Peyer's patch (tissue), 4 donors: ENCODE results near the gene HSD17B1. TPM values are rescaled to one million over a fixed set of nuclear protein-coding genes. Genes with fewer than 3 reads are reported as not detected.
A peak's percentile ranks its signal among the peaks of the same experiment; 100 is the strongest.
"Not testable (repeated sequence)": the region's sequence is repeated elsewhere in the genome, so short reads cannot be mapped to it uniquely, and the experiment has no call there.

Experiments
- DNase-seq, 3 donors: peaks; one replicate each; pipeline ENCODE4 v3.0.0-alpha.2; 2017 to 2019
- H3K27ac ChIP-seq, 4 donors: fragments of 200-600 bp; sonication (generic); one replicate each; pipeline ENCODE4 v1.5.1; 2016 to 2019
- H3K27me3 ChIP-seq, 2 donors: fragments of 200-600 bp; sonication (generic); one replicate each; pipeline ENCODE4 v1.5.1; 2019
- H3K36me3 ChIP-seq, 3 donors: fragments of 200-600 bp; sonication (generic); one replicate each; pipeline ENCODE4 v1.5.1; 2016 to 2019
- H3K4me1 ChIP-seq, 4 donors: fragments of 200-600 bp; sonication (generic); one replicate each; pipeline ENCODE4 v1.5.1; 2016 to 2019
- H3K4me3 ChIP-seq, 4 donors: fragments of 200-600 bp; sonication (generic); 1 replicate in 3 of 4; 2 replicates in 1 of 4; pipeline ENCODE4 v1.5.1; 2016 to 2019; ENCODE audit warnings: mild to moderate bottlenecking in 1 of 4
- H3K9me3 ChIP-seq, 4 donors: fragments of 200-600 bp; sonication (generic); one replicate each; pipeline ENCODE4 v1.5.1; 2016 to 2019; ENCODE audit warnings: mild to moderate bottlenecking in 1 of 4
- CTCF ChIP-seq, 6 experiments: fragments of 450-650 bp in 4 of 6; fragments of 200-600 bp in 2 of 6; sonication (generic) in 1 of 6; IDR thresholded peaks; one replicate each; pipeline ENCODE4 v1.5.1; 2017 to 2019; ENCODE audit warnings: antibody characterized with exemption in 6 of 6, mild to moderate bottlenecking in 3 of 6, moderate library complexity in 1 of 6
- POLR2A ChIP-seq, 2 donors: fragments of 450-650 bp; IDR thresholded peaks; one replicate each; pipeline ENCODE4 v1.5.1; 2017; ENCODE audit warnings: antibody characterized with exemption in 2 of 2, mild to moderate bottlenecking in 2 of 2, moderate library complexity in 2 of 2
- total RNA-seq, 4 donors: library from RNA; depleted of rRNA; stranded (reverse); fragments of >200 nt; gene quantifications; one replicate each; pipeline ENCODE4 v1.1.0, GENCODE V29; 2016

The HSD17B1 gene
- total RNA-seq, 4 donors from 2014 or later: 0.94 to 3.9 (median 1.7) TPM; not detected in 1

GRCh38 chr17:42541041-42541833, 11.5 kb upstream of the HSD17B1 start:
- Histone ChIP-seq H3K9me3 (no peaks in the 10 kb centered on the region), H3K27ac (peak overlapping the region in 3 of 4 donors; percentile 59 to 80 (median 79)), H3K4me1 (peaks cover 0 to 30% (median 7%) of the 10 kb centered on the region in 4 donors), H3K4me3 (no peak overlapping the region), H3K36me3 (peaks cover 0 to 40% (median 0%) of the 10 kb centered on the region in 3 donors), H3K27me3 (no peaks in the 10 kb centered on the region)
- peak in 1 of 3 donors; percentile 83 for DNase-seq
- TF ChIP-seq CTCF (IDR thresholded peaks at IDR 0.05): no peak
- TF ChIP-seq POLR2A (IDR thresholded peaks at IDR 0.05): peak in 1 of 2 donors; percentile 71

GRCh38 chr17:42543190-42544079, 9.3 kb upstream of the HSD17B1 start:
- peaks cover 0 to 27% (median 0%) of the 10 kb centered on the region in 4 donors for H3K4me1 ChIP-seq
- H3K4me3 ChIP-seq: no peak overlapping the region
- no peak for DNase-seq
- peaks cover 0 to 40% (median 0%) of the 10 kb centered on the region in 3 donors for H3K36me3 ChIP-seq
- no peaks in the 10 kb centered on the region for H3K27me3 ChIP-seq
- no peak overlapping the region for H3K27ac ChIP-seq
- no peak for TF ChIP-seq POLR2A (IDR thresholded peaks at IDR 0.05)
- no peak for TF ChIP-seq CTCF (IDR thresholded peaks at IDR 0.05)
- no peaks in the 10 kb centered on the region for H3K9me3 ChIP-seq

- H3K36me3 ChIP-seq: peaks cover 0 to 27% (median 0%) of the 10 kb centered on the region in 3 donors
- no peak overlapping the region for H3K4me3 ChIP-seq
- H3K27ac ChIP-seq: no peak overlapping the region
- TF ChIP-seq CTCF (IDR thresholded peaks at IDR 0.05) (no peak), POLR2A (IDR thresholded peaks at IDR 0.05) (no peak)
- H3K27me3 ChIP-seq: no peaks in the 10 kb centered on the region
- no peak for DNase-seq
- H3K9me3 ChIP-seq: no peaks in the 10 kb centered on the region
- H3K4me1 ChIP-seq: peaks cover 0 to 34% (median 0%) of the 10 kb centered on the region in 4 donors
Measured at GRCh38 chr17:42544874-42545283, 7.8 kb upstream of the HSD17B1 start.

GRCh38 chr17:42545755-42546505, 6.8 kb upstream of the HSD17B1 start:
- not testable (repeated sequence) for H3K27ac ChIP-seq, H3K27me3 ChIP-seq, DNase-seq, H3K9me3 ChIP-seq, H3K4me3 ChIP-seq
- Histone ChIP-seq H3K36me3 (peaks cover 0 to 25% (median 0%) of the 10 kb centered on the region in 3 donors), H3K4me1 (peaks cover 0 to 31% (median 0%) of the 10 kb centered on the region in 4 donors)

- H3K4me3 ChIP-seq: no peak overlapping the region
- no peaks in the 10 kb centered on the region for H3K9me3 ChIP-seq
- DNase-seq: no peak
- peaks cover 0 to 21% (median 0%) of the 10 kb centered on the region in 3 donors for H3K36me3 ChIP-seq
- H3K4me1 ChIP-seq: peaks cover 0 to 20% (median 0%) of the 10 kb centered on the region in 4 donors
- TF ChIP-seq POLR2A (IDR thresholded peaks at IDR 0.05) (no peak), CTCF (IDR thresholded peaks at IDR 0.05) (no peak)
- no peaks in the 10 kb centered on the region for H3K27me3 ChIP-seq
- H3K27ac ChIP-seq: no peak overlapping the region
Measured at GRCh38 chr17:42547001-42547461, 5.7 kb upstream of the HSD17B1 start.
